Esophagus squamous epithelium (tissue), 4 donors: Measurements from ENCODE around the gene MICALL2.

Experiments
- POLR2A ChIP-seq, 4 donors: fragments of 450-650 bp; IDR thresholded peaks; one replicate each; pipeline ENCODE4 v1.6.1; 2017; ENCODE audit warnings: antibody characterized with exemption in 4 of 4, mild to moderate bottlenecking in 4 of 4, moderate library complexity in 3 of 4
- TF ChIP-seq, protein P1 (sequence below), 6 experiments: fragments of 450-650 bp in 4 of 6; fragments of 200-600 bp in 2 of 6; sonication (generic) in 2 of 6; IDR thresholded peaks; one replicate each; pipeline ENCODE4 v1.5.1; 2016 to 2019; ENCODE audit warnings: antibody characterized with exemption in 6 of 6, mild to moderate bottlenecking in 4 of 6, moderate library complexity in 4 of 6

DNA sequence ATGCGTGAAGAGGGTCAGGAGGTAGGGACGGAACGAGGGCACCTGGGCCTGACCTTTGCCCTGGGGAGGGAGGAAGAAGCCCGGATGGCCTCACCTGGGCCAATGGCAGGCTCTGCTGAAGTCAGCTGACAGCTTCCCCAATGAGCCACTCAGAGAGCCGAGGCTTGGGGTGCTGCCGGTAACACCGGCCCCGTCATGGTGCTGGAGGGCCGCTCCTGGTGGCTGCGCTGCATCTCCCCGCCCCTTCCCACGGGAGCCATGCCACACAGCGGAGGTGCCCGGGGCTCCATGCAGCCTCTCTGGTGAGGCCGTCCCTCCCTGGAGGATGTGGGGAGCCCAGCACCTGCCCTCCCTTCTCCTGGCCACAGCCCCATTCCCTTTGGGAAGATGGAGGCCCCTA, 17.6 kb upstream of the MICALL2 start:
- TF ChIP-seq, protein P1, sequence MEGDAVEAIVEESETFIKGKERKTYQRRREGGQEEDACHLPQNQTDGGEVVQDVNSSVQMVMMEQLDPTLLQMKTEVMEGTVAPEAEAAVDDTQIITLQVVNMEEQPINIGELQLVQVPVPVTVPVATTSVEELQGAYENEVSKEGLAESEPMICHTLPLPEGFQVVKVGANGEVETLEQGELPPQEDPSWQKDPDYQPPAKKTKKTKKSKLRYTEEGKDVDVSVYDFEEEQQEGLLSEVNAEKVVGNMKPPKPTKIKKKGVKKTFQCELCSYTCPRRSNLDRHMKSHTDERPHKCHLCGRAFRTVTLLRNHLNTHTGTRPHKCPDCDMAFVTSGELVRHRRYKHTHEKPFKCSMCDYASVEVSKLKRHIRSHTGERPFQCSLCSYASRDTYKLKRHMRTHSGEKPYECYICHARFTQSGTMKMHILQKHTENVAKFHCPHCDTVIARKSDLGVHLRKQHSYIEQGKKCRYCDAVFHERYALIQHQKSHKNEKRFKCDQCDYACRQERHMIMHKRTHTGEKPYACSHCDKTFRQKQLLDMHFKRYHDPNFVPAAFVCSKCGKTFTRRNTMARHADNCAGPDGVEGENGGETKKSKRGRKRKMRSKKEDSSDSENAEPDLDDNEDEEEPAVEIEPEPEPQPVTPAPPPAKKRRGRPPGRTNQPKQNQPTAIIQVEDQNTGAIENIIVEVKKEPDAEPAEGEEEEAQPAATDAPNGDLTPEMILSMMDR (IDR thresholded peaks at IDR 0.05): no peak
- TF ChIP-seq POLR2A (IDR thresholded peaks at IDR 0.05): no peak
